Measurements from ENCODE around the gene SLC25A4. TPM values are rescaled to one million over a fixed set of nuclear protein-coding genes. Genes with fewer than 3 reads are reported as not detected.

Gene SLC25A4
- total and polyA plus RNA-seq, 10 of the 15 experiments (the other 5 are each of a cell fraction or from before 2014, with no cell fraction given), result 12.6 to 161 (median 38.2) TPM

- TF ChIP-seq EZH2 (IDR thresholded peaks at IDR 0.05; ENCODE audit: borderline replicate concordance, control insufficient read depth, low read depth, low read length) (no peak), E2F4 (IDR thresholded peaks at IDR 0.05; ENCODE audit: low read depth, low read length) (no peak), JUNB (IDR thresholded peaks at IDR 0.05) (peak; percentile 78), KLF5 (IDR thresholded peaks at IDR 0.05; ENCODE audit: partially characterized antibody) (no peak), ESRRA (IDR thresholded peaks at IDR 0.05; ENCODE audit: low read length) (no peak), ZZZ3 (IDR thresholded peaks at IDR 0.05; ENCODE audit: control insufficient read depth, insufficient read length, low read depth) (no peak), MTA3 (IDR thresholded peaks at IDR 0.05; ENCODE audit: borderline replicate concordance, low read length) (peak; percentile 84; the same call in 1 of the 2 replicates), MYB (IDR thresholded peaks at IDR 0.05; ENCODE audit: borderline replicate concordance, low read depth, low read length) (no peak), ZNF207 (IDR thresholded peaks at IDR 0.05; ENCODE audit: borderline replicate concordance) (no peak), DPF2 (IDR thresholded peaks at IDR 0.05) (peak; percentile 84), RFX5 (IDR thresholded peaks at IDR 0.05; ENCODE audit: low read depth, low read length) (no peak), POLR2A (IDR thresholded peaks at IDR 0.05; ENCODE audit: low read depth, low read length) (no peak), CBX3 (IDR thresholded peaks at IDR 0.05; ENCODE audit: borderline replicate concordance, low read depth) (no peak), EGR1 (IDR thresholded peaks at IDR 0.05; ENCODE audit: borderline replicate concordance in 1 of 2, low read depth in 2 of 2, low read length in 2 of 2) (peak in 1 of 2 experiments; percentile 50; a peak in 1 of 3 replicates), SPI1 (IDR thresholded peaks at IDR 0.05; ENCODE audit: borderline replicate concordance, insufficient read depth, low read depth, low read length) (no peak), ATF7 (IDR thresholded peaks at IDR 0.05; ENCODE audit: low read depth) (peak; percentile 66; the same call in 1 of the 2 replicates), BMI1 (IDR thresholded peaks at IDR 0.05; ENCODE audit: borderline replicate concordance) (peak; percentile 57; the same call in 1 of the 2 replicates), SMC3 (IDR thresholded peaks at IDR 0.05; ENCODE audit: borderline replicate concordance, low read length) (0 out of 2 replicates have a peak, but pooled peaks have one; percentile 10), MYC (IDR thresholded peaks at IDR 0.05; ENCODE audit: insufficient read depth, insufficient read length, insufficient replicate concordance, low read length, severe bottlenecking) (no peak), CEBPB (IDR thresholded peaks at IDR 0.05; ENCODE audit: borderline replicate concordance in 1 of 2, low read depth in 2 of 2, low read length in 2 of 2) (peak; percentile 25 to 82; a peak in 2 of 4 replicates), NBN (IDR thresholded peaks at IDR 0.05) (0 out of 2 replicates have a peak, but pooled peaks have one; percentile 46), TCF7 (IDR thresholded peaks at IDR 0.05; ENCODE audit: borderline replicate concordance) (peak; percentile 99), ZNF384 (IDR thresholded peaks at IDR 0.05; ENCODE audit: borderline replicate concordance, low read depth, low read length) (no peak), TARDBP (IDR thresholded peaks at IDR 0.05; ENCODE audit: borderline replicate concordance) (no peak), CREB1 (IDR thresholded peaks at IDR 0.05; ENCODE audit: low read depth) (0 out of 2 replicates have a peak, but pooled peaks have one; percentile 28), SREBF2 (IDR thresholded peaks at IDR 0.05; ENCODE audit: low read length) (no peak), RB1 (IDR thresholded peaks at IDR 0.05; ENCODE audit: borderline replicate concordance) (no peak), BCL11A (IDR thresholded peaks at IDR 0.05; ENCODE audit: low read depth, low read length) (peak; percentile 22; the same call in 1 of the 2 replicates), JUND (IDR thresholded peaks at IDR 0.05; ENCODE audit: low read depth, low read length) (no peak)
- TF ChIP-seq, protein P1, sequence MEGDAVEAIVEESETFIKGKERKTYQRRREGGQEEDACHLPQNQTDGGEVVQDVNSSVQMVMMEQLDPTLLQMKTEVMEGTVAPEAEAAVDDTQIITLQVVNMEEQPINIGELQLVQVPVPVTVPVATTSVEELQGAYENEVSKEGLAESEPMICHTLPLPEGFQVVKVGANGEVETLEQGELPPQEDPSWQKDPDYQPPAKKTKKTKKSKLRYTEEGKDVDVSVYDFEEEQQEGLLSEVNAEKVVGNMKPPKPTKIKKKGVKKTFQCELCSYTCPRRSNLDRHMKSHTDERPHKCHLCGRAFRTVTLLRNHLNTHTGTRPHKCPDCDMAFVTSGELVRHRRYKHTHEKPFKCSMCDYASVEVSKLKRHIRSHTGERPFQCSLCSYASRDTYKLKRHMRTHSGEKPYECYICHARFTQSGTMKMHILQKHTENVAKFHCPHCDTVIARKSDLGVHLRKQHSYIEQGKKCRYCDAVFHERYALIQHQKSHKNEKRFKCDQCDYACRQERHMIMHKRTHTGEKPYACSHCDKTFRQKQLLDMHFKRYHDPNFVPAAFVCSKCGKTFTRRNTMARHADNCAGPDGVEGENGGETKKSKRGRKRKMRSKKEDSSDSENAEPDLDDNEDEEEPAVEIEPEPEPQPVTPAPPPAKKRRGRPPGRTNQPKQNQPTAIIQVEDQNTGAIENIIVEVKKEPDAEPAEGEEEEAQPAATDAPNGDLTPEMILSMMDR (IDR thresholded peaks at IDR 0.05 in 2 of 3, conservative IDR thresholded peaks at IDR 0.05 in 1 of 3; ENCODE audit: control insufficient read depth in 2 of 3, extremely low read depth in 1 of 3, insufficient read depth in 1 of 3, low read depth in 3 of 3, low read length in 3 of 3), result no peak
Observed at GRCh38 chr4:185165605-185166063, 22.6 kb downstream of the SLC25A4 start (continued).
